Uterus (tissue), 4 donors: ENCODE data around the gene KIF26B. TPM values are rescaled to one million over a fixed set of nuclear protein-coding genes. Genes with fewer than 3 reads are reported as not detected.

ENCODE experiments used
- DNase-seq, 2 donors: peaks; one replicate each; pipeline ENCODE4 v3.0.0-alpha.2; 2019 to 2020
- H3K27ac ChIP-seq, 2 donors: fragments of 200-600 bp; sonication (generic); 1 replicate in 1 of 2; 2 replicates in 1 of 2; pipeline ENCODE4 v1.5.1; 2016 to 2018
- H3K27me3 ChIP-seq, 2 donors: fragments of 200-600 bp; sonication (generic); one replicate each; pipeline ENCODE4 v1.5.1; 2018 to 2019; ENCODE audit warnings: control low read depth in 1 of 2
- H3K36me3 ChIP-seq, 2 donors: fragments of 200-600 bp; sonication (generic); one replicate each; pipeline ENCODE4 v1.5.1; 2019; ENCODE audit warnings: control low read depth in 1 of 2
- H3K4me1 ChIP-seq, 2 donors: fragments of 200-600 bp; sonication (generic); one replicate each; pipeline ENCODE4 v1.5.1; 2018 to 2019; ENCODE audit warnings: control low read depth in 1 of 2
- H3K4me3 ChIP-seq, 2 donors: fragments of 200-600 bp; sonication (generic); 1 replicate in 1 of 2; 2 replicates in 1 of 2; pipeline ENCODE4 v1.5.1; 2018 to 2019; ENCODE audit warnings: mild to moderate bottlenecking in 1 of 2
- H3K9me3 ChIP-seq, 2 donors: fragments of 200-600 bp; sonication (generic); one replicate each; pipeline ENCODE4 v1.5.1; 2019; ENCODE audit warnings: control low read depth in 1 of 2
- CTCF ChIP-seq, 4 experiments: fragments of 200-600 bp in 2 of 4; fragments of 450-650 bp in 2 of 4; sonication (generic) in 2 of 4; IDR thresholded peaks; one replicate each; pipeline ENCODE4 v1.5.1; 2016 to 2019; ENCODE audit warnings: antibody characterized with exemption in 4 of 4, mild to moderate bottlenecking in 2 of 4, moderate library complexity in 1 of 4
- POLR2A ChIP-seq, 2 donors: fragments of 450-650 bp; IDR thresholded peaks; one replicate each; pipeline ENCODE4 v1.6.1; 2016; ENCODE audit warnings: antibody characterized with exemption in 2 of 2, mild to moderate bottlenecking in 1 of 2, moderate library complexity in 1 of 2
- intact Hi-C: fragments of 100-400 bp; cut with DNase I; formaldehyde crosslinking; loops from one replicate; pipeline ENCODE4 v1.15.1; 2023; ENCODE audit warnings: low total_unique reads
- total RNA-seq, 4 donors: library from RNA; depleted of rRNA in 3 of 4; stranded (reverse); fragments of >200 nt in 3 of 4; gene quantifications; one replicate each; pipeline versions ENCODE4 v1.1.0 to v1.2.4, GENCODE V29; 2014 to 2023
- donor health status: DM: yes; HTN: yes; CAD: no.

Gene KIF26B
- total RNA-seq, 4 donors from 2014 or later = 0.27 to 17.4 (median 1.3) TPM; not detected in 1

GRCh38 chr1:245592189-245592460, 437.3 kb downstream of the KIF26B start:
- no peaks in the 10 kb centered on the region for H3K4me1 ChIP-seq
- no peak overlapping the region for H3K4me3 ChIP-seq
- intact Hi-C loops = no loop called here
- H3K27ac ChIP-seq = no peak overlapping the region
- H3K9me3 ChIP-seq = no peaks in the 10 kb centered on the region
- H3K27me3 ChIP-seq = no peaks in the 10 kb centered on the region
- DNase-seq = no peak
- H3K36me3 ChIP-seq = no peaks in the 10 kb centered on the region
- no peak for TF ChIP-seq CTCF (IDR thresholded peaks at IDR 0.05)
- no peak for TF ChIP-seq POLR2A (IDR thresholded peaks at IDR 0.05)

- H3K4me3 ChIP-seq = no peak overlapping the region
- no peak overlapping the region for H3K27ac ChIP-seq
- no peaks in the 10 kb centered on the region for H3K9me3 ChIP-seq
Observed at GRCh38 chr1:245598524-245599305, 443.9 kb downstream of the KIF26B start.

GRCh38 chr1:245599371-245600174, 444.8 kb downstream of the KIF26B start:
- intact Hi-C loops = no loop called here
- no peaks in the 10 kb centered on the region for H3K9me3 ChIP-seq
- no peaks in the 10 kb centered on the region for H3K4me1 ChIP-seq
- TF ChIP-seq POLR2A (IDR thresholded peaks at IDR 0.05) (no peak), CTCF (IDR thresholded peaks at IDR 0.05) (no peak)
- no peak overlapping the region for H3K4me3 ChIP-seq
- DNase-seq = peak in 1 of 2 donors; percentile 16
- H3K36me3 ChIP-seq = no peaks in the 10 kb centered on the region
- no peak overlapping the region for H3K27ac ChIP-seq
- H3K27me3 ChIP-seq = no peaks in the 10 kb centered on the region

More at GRCh38 chr1:245598524-245599305, 443.9 kb downstream of the KIF26B start:
- intact Hi-C loops = no loop called here
- Histone ChIP-seq H3K4me1 (no peaks in the 10 kb centered on the region), H3K27me3 (no peaks in the 10 kb centered on the region), H3K36me3 (no peaks in the 10 kb centered on the region)
- TF ChIP-seq CTCF (IDR thresholded peaks at IDR 0.05) (no peak), POLR2A (IDR thresholded peaks at IDR 0.05) (no peak)
- no peak for DNase-seq

GRCh38 chr1:245600658-245601057, 445.9 kb downstream of the KIF26B start:
- peaks cover 0 to 5% of the 10 kb centered on the region in 2 donors for H3K4me1 ChIP-seq
- DNase-seq = no peak
- intact Hi-C loops = no loop called here

More at GRCh38 chr1:245600658-245601057, 445.9 kb downstream of the KIF26B start:
- Histone ChIP-seq H3K27ac (no peak overlapping the region), H3K27me3 (no peaks in the 10 kb centered on the region), H3K36me3 (no peaks in the 10 kb centered on the region), H3K4me3 (no peak overlapping the region), H3K9me3 (no peaks in the 10 kb centered on the region)
- no peak for TF ChIP-seq CTCF (IDR thresholded peaks at IDR 0.05)
- no peak for TF ChIP-seq POLR2A (IDR thresholded peaks at IDR 0.05)
